GM12872 (cell line): Measurements from ENCODE around the gene MYORG.

Experiments used
- TF ChIP-seq, protein P1 (sequence below): IDR thresholded peaks from 3 replicates; pipeline ENCODE4 v1.5.1; 2011; ENCODE audit warnings: low read depth, mild to moderate bottlenecking, low read length, moderate library complexity; ENCODE audit not compliant: insufficient read depth

The MYORG gene

DNA sequence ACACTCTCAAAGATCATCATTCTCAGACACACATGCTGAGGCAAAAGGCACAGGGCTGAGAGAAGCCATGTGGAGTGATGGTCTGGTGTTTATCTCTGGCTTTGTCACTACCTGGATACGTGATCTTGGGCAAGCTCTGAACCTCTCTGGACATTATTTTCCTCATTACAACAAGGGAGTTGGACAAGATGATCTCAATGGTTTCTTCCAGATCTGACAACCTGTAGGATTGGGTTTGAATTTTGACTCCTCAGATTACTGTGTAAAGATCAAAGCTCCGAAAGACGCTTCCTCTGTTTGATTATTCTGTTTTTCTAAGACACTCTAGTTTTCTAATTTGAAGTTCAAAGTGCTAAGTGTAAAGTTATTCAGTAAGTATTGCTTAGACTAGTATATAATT is 27.4 kb downstream of the MYORG start:
- TF ChIP-seq, protein P1, sequence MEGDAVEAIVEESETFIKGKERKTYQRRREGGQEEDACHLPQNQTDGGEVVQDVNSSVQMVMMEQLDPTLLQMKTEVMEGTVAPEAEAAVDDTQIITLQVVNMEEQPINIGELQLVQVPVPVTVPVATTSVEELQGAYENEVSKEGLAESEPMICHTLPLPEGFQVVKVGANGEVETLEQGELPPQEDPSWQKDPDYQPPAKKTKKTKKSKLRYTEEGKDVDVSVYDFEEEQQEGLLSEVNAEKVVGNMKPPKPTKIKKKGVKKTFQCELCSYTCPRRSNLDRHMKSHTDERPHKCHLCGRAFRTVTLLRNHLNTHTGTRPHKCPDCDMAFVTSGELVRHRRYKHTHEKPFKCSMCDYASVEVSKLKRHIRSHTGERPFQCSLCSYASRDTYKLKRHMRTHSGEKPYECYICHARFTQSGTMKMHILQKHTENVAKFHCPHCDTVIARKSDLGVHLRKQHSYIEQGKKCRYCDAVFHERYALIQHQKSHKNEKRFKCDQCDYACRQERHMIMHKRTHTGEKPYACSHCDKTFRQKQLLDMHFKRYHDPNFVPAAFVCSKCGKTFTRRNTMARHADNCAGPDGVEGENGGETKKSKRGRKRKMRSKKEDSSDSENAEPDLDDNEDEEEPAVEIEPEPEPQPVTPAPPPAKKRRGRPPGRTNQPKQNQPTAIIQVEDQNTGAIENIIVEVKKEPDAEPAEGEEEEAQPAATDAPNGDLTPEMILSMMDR = no peak

GRCh38 chr9:34347800-34348158 is 28.9 kb downstream of the MYORG start:
- TF ChIP-seq, protein P1 = no peak

DNA sequence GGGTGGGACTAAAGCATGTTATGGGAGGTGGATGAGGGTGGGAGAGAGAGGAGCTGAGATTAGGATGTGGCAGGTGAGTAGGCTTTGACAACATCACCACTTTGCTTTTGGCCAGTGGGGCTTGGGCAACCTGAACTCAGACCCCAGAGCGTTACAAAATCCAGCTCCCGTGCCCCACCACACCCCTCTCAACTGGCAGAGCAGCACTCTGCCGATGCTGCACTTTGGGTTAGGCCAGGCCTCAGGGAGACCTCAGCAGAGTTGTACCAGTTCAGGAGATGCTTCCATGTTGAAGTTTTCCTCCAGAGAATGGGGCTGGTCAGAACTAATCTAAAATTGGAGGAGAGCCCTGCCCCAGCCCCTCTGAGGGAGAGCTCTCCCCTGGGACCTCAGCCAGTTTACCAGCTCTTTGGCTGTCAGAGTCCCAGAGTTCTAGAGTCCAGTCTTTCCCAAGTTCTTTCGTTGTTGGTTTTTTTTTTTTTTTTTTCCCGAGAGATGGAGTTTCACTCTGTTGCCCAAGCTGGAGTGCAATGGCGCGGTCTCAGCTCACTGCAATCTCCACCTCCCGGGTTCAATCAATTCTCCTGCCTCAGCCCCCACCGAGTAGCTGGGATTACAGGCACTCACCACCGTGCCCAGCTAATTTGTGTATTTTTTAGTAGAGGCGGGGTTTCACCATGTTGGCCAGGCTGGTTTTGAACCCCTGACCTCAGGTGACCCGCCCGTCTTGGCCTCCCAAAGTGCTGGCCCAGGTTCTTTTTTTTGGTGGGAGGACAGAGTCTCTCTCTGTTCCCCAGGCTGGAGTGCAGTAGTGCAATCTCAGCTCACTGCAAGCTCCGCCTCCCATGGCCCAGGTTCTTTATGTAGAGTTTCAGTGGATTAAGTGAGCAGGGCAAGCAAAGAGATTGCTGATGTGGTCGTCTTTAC is 29.6 kb downstream of the MYORG start:
- TF ChIP-seq, protein P1 = no peak

DNA sequence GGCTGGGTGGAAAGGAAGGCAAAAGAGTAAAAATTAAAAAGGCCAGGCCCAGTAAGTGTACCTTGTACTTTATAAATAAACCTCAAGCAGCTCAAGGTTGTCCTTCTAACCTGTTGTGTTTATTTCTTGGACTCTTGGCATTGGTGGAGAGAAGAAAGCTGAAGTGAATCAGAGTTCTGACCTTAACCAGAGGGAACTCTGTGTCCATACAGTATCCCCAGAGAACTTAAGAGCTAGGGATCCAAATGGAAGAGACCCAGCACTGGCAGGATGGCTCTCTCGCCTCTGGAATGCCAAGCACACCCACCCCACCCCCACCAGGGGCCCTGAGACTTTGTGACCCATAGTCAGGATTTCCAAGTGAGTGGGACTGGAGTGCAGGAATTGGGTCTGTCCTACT is 33.1 kb downstream of the MYORG start:
- TF ChIP-seq, protein P1 = no peak

- TF ChIP-seq, protein P1 = no peak
Observed at GRCh38 chr9:34343090-34343489, 33.6 kb downstream of the MYORG start.

- TF ChIP-seq, protein P1 = no peak
Observed at GRCh38 chr9:34341659-34342295, 34.9 kb downstream of the MYORG start.

- TF ChIP-seq, protein P1 = no peak
Observed at GRCh38 chr9:34338665-34339385, 37.9 kb downstream of the MYORG start.
